Mesothelial cell of epicardium (in vitro differentiated cells): ENCODE data around the gene TRPV5. TPM values are rescaled to one million over a fixed set of nuclear protein-coding genes. Genes with fewer than 3 reads are reported as not detected.
"Not testable (repeated sequence)": the region's sequence is repeated elsewhere in the genome, so short reads cannot be mapped to it uniquely, and the experiment has no call there.

ENCODE experiments used
- DNase-seq, 2 experiments: peaks; one replicate each; pipeline ENCODE4 v3.0.0; 2021; ENCODE audit warnings: low spot score in 2 of 2; ENCODE audit not compliant: unreplicated experiment in 2 of 2
- H3K27ac Mint-ChIP-seq: 2 replicates; pipeline ENCODE4 v1.8.0; 2021; ENCODE audit warnings: mixed read lengths
- H3K27me3 Mint-ChIP-seq: 2 replicates; pipeline ENCODE4 v1.8.0; 2021; ENCODE audit warnings: low read depth, mixed read lengths
- H3K36me3 Mint-ChIP-seq: 2 replicates; pipeline ENCODE4 v1.8.0; 2021; ENCODE audit warnings: mixed read lengths
- H3K4me1 Mint-ChIP-seq: 2 replicates; pipeline ENCODE4 v1.8.0; 2021; ENCODE audit warnings: mixed read lengths
- H3K4me3 Mint-ChIP-seq: 2 replicates; pipeline ENCODE4 v1.8.0; 2021; ENCODE audit warnings: mild to moderate bottlenecking, moderate library complexity, mixed read lengths
- H3K9me3 Mint-ChIP-seq: 2 replicates; pipeline ENCODE4 v1.8.0; 2021; ENCODE audit warnings: mixed read lengths
- total RNA-seq: library from RNA; stranded (reverse); gene quantifications from 3 replicates; pipeline ENCODE4 v1.2.1, GENCODE V29; 2021
- TF ChIP-seq, protein P1 (sequence below): fragments of 200-600 bp; sonication (generic); IDR thresholded peaks from one replicate; pipeline ENCODE4 v1.5.0; 2021; ENCODE audit warnings: antibody characterized with exemption; ENCODE audit not compliant: unreplicated experiment

TRPV5 gene
- 0.18 to 0.56 TPM (median 0.29 TPM) in 3 replicates for total RNA-seq

DNA sequence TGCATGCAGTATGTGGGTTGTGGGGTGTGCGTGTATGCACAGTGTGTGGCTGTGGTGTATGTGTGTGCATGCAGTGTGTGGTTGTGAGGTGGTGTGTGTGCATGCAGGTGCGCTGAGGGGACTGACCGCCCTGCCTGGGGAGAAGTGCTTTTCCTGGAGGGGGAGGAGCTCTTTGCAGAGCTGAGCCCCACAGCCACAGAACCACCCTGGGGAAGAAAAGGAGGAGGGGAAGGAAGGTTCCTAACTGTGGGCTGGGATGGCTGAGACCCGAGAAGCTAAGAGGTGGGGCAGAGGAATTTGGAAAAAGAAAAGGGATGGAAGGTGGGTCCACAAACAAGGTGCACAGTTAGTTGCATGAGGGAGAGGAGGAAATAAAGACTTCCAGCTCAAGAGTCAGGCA is at the start of gene TRPV5:
Gene TRPV5 (minus strand): TSS at position 123 of the 400 bp plus-strand sequence. CDS start 287 bp downstream, outside the sequence.
- H3K4me3 Mint-ChIP-seq = no peak within 1 kb of the TSS
- H3K9me3 Mint-ChIP-seq = no peaks in the 10 kb centered on the region
- no peak for DNase-seq
- TF ChIP-seq, protein P1, sequence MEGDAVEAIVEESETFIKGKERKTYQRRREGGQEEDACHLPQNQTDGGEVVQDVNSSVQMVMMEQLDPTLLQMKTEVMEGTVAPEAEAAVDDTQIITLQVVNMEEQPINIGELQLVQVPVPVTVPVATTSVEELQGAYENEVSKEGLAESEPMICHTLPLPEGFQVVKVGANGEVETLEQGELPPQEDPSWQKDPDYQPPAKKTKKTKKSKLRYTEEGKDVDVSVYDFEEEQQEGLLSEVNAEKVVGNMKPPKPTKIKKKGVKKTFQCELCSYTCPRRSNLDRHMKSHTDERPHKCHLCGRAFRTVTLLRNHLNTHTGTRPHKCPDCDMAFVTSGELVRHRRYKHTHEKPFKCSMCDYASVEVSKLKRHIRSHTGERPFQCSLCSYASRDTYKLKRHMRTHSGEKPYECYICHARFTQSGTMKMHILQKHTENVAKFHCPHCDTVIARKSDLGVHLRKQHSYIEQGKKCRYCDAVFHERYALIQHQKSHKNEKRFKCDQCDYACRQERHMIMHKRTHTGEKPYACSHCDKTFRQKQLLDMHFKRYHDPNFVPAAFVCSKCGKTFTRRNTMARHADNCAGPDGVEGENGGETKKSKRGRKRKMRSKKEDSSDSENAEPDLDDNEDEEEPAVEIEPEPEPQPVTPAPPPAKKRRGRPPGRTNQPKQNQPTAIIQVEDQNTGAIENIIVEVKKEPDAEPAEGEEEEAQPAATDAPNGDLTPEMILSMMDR = no peak
- no peaks in the 10 kb centered on the region for H3K36me3 Mint-ChIP-seq
- no peaks in the 10 kb centered on the region for H3K4me1 Mint-ChIP-seq
- H3K27ac Mint-ChIP-seq = no peak within 1 kb of the TSS
- no peaks in the 10 kb centered on the region for H3K27me3 Mint-ChIP-seq

DNA sequence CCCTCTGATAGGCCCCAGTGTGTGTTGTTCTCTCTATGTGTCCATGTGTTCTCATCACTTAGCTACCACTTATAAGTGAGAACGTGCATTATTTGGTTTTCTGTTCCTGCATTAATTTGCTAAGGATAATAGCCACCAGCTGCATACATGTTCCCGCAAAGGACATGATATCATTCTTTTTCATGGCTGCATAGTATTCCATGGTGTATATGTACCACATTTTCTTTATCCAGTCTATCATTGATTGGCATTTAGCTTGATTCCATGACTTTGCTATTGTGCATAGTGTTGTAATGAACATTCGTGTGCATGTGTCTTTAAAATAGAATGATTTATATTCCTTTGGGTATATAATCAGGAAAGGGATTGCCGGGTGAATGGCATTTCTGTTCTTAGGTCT is 44.9 kb upstream of the TRPV5 start:
- H3K4me3 Mint-ChIP-seq, H3K4me1 Mint-ChIP-seq, DNase-seq, H3K36me3 Mint-ChIP-seq, H3K27ac Mint-ChIP-seq, H3K27me3 Mint-ChIP-seq: not testable (repeated sequence)
- H3K9me3 Mint-ChIP-seq = peaks cover 57% of the 10 kb centered on the region

DNA sequence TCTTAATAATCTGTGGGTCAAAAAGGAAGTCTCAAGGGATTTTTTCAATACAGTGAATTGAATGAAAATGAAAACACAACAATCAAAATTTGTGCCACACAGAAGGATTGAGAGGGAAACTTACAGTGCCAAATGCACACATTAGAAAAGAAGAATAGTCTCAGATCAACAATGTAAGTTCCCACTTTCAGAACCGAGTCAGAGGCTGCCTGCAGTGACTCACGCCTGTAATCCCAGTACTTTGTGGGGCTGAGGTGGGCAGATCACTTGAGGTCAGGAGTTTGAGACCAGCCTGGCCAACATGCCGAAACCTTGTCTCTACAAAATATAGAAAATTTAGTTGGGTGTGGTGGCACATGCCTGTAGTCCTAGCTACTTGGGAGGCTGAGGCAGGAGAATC is 41.1 kb upstream of the TRPV5 start:
- Mint-ChIP-seq H3K9me3 (peaks cover 40% of the 10 kb centered on the region), H3K27ac (no peak overlapping the region), H3K4me1 (no peaks in the 10 kb centered on the region), H3K4me3 (no peak overlapping the region), H3K36me3 (no peaks in the 10 kb centered on the region), H3K27me3 (no peaks in the 10 kb centered on the region)
- DNase-seq = no peak
- TF ChIP-seq, protein P1 = no peak

DNA sequence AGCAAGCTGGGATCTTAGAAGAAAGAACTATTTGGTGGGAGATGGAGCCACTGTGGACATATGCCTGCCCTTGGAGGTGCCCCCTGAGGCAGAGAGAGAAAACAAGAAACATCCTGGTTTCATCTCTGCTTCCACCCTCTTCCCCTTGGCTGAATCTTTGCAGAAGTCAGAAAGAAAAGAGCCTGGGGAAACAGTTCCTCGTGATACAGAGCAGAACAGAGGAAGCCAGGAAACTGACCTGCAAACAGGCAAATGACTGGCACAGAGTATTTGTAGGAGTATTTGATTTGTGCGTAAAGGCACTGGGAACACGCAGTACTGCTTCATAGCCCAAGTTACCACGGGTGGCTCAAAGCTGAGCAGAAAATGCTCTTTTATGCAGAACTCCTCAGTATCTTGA is 35.6 kb upstream of the TRPV5 start:
- Mint-ChIP-seq H3K4me1 (no peaks in the 10 kb centered on the region), H3K36me3 (no peaks in the 10 kb centered on the region), H3K4me3 (no peak overlapping the region), H3K9me3 (peaks cover 16% of the 10 kb centered on the region), H3K27ac (no peak overlapping the region), H3K27me3 (no peaks in the 10 kb centered on the region)
- DNase-seq = no peak
- TF ChIP-seq, protein P1 = no peak

DNA sequence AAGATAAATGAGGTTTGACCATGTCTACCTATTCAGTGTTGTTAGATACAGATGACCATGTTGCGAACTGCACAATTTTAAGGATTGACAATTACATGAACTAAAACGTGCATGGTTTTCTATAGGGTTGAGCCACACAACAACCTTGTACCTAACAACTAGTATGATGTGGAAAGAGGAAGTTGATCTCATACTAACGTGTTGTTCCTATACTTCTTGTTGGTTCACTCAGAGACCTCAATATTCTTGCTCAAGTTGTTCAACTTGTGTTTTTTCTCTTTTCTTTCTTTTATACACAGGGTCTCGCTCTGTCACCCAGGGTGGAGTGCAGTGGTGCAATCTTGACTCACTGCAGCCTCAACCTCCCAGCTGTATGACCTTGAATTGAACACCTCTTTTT is 34.7 kb upstream of the TRPV5 start:
- Mint-ChIP-seq H3K9me3 (peaks cover 13% of the 10 kb centered on the region), H3K36me3 (no peaks in the 10 kb centered on the region), H3K27me3 (no peaks in the 10 kb centered on the region), H3K27ac (no peak overlapping the region), H3K4me1 (peaks cover under 1% of the 10 kb centered on the region), H3K4me3 (no peak overlapping the region)
- TF ChIP-seq, protein P1 = no peak
- DNase-seq = no peak

DNA sequence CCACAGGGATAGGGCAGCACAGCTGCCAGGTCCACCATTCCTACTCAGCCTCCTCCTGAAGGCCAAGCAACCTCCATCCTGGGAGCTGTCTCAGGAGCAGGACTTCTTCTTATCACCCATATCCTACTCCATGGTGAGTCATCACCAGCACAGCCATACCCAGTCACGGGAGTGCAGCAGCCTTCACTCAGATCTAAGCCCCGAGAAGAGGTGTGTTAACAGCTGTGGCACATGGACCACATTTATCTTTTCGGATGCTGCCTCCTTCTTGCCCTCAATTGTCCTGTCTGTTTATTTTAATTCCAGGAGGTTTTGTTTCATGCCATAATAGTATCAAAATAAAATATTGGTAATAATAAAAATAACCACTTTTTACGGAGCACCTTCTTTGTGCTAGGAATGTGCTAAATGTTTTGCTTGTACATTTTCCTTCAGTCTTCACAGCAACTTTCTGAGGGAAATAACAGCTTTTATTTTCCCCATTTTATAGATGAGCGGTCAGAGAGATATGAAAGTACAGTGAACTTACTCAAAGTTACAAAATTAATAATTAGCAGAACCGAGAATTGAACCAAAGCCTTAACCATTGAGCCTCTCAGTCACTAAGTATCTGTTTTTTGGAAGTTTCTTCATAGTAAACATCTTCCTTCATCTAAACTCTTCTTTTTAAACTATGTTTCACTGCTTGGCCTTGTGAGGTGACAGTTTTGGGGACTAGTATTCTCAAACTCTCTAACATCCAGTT is 31.1 kb upstream of the TRPV5 start:
- no peaks in the 10 kb centered on the region for H3K9me3 Mint-ChIP-seq
- H3K36me3 Mint-ChIP-seq = no peaks in the 10 kb centered on the region
- H3K4me3 Mint-ChIP-seq = no peak overlapping the region
- peaks cover 14% of the 10 kb centered on the region for H3K4me1 Mint-ChIP-seq
- no peak overlapping the region for H3K27ac Mint-ChIP-seq
- H3K27me3 Mint-ChIP-seq = no peaks in the 10 kb centered on the region
- no peak for DNase-seq
- TF ChIP-seq, protein P1 = no peak
